NB4 (cell line): ENCODE data around the gene ALX1.

ENCODE experiments used
- CTCF ChIP-seq: IDR thresholded peaks from one replicate; pipeline ENCODE4 v1.5.1; 2012; ENCODE audit warnings: low read depth, low read length
- MAX ChIP-seq: IDR thresholded peaks from 2 replicates; pipeline ENCODE4 v1.6.1; 2011; ENCODE audit warnings: low read depth, low read length

- no peak for TF ChIP-seq MAX
- no peak for TF ChIP-seq CTCF
These were observed at the start of gene ALX1 for GRCh38 chr12:85280165-85280983.
